Inferior parietal cortex (tissue), 1 donor: Measurements from ENCODE around the gene SEMA4D.

Experiments used
- DNase-seq: peaks from one replicate; pipeline ENCODE4 v3.0.0-alpha.2; 2016; ENCODE audit errors: extremely low spot score

Gene SEMA4D

DNA sequence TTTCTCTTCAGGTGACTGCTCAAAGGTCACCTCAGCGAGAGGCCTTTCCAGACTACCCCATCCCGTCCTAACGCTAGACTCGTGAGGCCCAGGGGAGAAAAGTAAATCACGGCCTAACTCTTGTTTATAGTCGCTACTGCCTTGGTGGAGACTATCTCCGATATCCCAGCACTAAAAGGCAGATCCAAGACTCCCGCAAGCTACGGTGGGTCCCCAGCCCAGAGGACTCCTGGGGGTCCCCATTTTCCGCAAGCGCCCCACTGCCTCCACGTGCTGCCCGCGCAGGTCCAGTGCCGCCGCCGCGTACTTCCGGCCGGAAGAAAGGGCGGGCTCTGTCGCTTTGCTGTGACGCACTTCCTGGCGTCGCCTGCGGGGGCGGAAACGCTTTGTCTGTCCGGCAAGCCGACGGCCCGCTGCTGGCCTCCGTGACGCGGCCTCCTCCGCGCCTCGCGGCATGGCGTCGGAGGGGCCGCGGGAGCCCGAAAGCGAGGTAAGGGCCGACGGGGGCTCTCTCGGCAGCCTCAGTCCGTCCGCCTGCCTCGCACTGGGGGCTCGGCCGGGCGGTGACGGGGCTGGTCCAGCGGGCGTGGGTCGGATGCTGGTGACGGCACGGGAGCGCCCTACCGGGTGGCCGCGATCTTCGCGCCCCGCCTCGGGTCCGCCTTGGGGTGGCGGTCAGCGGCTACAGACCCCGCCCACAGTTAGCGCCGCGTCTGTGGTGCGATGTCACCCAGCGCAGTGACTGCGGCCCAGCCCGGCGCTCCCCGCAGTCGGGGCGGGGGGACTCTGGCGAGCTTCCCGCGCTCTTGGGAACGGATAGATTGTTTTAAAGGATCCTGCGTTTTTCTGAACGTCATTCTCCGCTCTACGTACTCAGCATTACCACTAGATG, 179.5 kb downstream of the SEMA4D start, which contains the start of gene SECISBP2:
TSS of gene SECISBP2 (plus strand) at position 378 of the 892 bp plus-strand sequence. CDS start at position 455, 77 bp downstream.
- peak; percentile 94 for DNase-seq

DNA sequence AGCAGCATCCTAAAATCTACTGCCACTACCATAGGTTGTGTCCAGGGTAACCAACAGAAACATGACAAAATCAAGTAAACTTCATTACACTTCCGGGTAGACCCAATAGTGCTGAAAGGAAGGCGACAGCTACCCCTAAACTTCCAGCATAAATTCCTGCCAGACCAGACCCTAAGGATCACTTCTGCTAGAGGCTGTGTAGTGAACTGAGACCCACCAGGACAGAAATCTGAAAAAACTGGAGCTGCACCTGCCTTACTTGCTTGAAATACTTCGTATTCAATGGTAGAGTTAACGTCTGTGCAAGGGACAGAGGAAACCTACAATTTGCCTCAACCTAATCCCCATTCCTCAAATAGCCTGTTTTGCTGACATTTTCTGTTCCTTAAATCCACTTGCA, 180.6 kb downstream of the SEMA4D start:
- no peak for DNase-seq

DNA sequence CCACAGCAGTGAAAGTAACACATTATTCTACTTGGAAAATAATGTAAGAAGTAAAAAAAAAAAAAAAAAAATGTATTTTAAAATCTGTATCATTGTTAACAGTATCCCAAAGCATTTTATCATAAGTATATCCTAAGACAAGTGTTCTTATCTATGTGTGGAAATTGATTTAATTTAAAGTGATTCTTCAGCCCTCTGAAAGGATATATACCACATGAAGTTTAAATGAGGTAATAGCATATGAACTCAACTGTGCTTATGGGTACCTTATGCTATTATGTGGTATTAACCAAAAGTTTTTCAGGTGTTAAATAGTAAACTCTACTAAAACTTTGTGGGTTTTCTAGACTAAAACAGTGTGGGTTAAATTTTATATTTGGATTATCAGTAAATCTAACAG, 182.4 kb downstream of the SEMA4D start:
- no peak for DNase-seq

DNA sequence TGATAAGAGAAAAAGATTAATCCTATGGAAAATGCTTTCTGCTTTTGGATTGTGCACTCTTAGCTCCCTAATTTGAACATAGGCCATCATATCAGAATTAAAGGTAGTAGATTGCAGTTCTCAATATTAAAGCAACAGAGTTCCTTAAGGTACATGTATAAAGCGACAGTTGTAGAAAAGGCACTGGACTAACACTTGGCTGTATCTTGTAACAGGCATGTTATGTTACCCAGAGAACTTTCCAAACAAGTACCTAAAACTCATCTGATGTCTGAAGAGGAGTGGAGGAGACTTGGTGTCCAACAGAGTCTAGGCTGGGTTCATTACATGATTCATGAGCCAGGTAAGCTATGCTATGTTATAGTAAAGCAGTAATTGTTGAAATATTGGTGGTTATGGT, 183.0 kb downstream of the SEMA4D start:
- DNase-seq = no peak

DNA sequence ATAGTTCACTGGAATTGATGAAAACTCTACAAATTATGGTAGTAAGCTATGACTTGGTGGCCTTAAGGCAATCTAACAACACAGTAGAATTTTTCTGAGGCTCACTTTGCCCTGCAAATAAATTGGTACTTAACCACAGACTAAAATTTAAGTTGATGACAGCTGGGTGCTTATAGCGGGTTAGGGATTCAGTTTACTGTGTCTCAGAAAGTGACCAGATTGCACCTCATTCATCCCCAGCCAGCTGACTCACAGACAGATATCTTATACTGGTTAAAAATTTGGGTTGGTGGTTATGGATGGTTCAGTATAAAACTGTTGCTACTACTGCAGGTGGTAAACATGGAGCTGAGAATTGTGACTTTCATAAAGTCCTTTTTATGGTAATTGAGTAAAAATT, 184.1 kb downstream of the SEMA4D start:
- DNase-seq = no peak

DNA sequence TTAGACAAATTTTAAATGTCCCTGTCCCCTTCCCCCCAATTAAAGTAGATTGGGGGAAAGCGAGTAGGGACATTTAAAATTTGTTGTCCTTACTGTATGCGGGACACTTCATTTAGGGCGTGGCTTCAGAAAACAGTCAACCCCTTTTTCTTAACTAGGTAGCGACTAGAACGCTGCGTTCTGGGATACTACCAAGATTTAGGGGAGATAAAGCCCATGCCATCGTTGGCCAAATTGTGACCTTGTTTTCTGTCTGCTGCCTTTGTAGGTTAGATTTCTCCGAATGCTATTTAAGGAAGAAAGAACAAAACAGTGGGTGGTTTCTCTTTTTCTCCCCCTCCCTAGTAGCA, 185.7 kb downstream of the SEMA4D start:
- DNase-seq = no peak

DNA sequence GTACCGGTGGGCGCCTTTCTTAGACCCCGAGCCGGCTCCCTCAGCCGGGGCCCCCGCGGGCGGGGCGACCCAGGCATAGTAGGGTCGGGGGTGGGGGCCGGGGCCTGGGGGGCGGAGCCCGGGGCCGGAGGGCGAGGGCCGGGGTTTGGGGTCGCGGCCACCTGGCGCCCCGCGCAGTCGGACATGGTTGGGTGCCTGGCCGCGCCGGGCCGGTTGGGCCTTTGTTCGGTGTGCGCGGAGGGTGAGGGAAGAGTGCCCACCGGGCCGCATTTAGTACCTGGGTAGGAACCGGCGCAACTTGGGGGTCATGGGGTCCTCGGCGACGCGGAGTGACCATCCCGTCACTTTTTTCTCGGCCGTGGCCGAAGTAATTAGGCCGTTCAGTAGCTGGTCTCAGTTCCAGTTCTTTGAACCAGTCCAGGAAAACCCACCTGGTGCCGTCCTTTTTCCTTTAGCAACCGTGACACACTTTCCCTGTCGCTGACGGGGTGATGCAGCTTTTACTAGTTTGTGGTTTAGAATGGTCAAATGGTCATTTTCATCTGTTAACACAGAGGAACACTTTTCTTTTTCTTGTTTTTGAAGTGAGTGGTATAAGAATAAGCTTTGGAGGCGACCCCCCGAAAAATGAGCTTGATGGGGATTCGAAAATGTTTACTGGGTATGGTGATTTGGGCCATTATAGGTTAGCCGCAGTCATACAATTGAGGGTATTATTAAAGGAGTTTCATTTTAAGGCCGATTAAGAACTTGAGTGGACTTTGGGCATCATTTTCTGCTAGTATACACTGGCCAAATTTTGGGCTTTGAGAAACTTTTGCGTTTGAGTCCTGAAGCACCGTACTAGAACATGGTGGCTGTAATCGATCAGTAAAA, 186.3 kb downstream of the SEMA4D start:
- no peak for DNase-seq
